Measurements from ENCODE around the gene TTC28. TPM values are rescaled to one million over a fixed set of nuclear protein-coding genes. Genes with fewer than 3 reads are reported as not detected.

The TTC28 gene
- total and polyA plus RNA-seq, 8 donors = 31.1 to 44.2 (median 41.4) TPM

DNA sequence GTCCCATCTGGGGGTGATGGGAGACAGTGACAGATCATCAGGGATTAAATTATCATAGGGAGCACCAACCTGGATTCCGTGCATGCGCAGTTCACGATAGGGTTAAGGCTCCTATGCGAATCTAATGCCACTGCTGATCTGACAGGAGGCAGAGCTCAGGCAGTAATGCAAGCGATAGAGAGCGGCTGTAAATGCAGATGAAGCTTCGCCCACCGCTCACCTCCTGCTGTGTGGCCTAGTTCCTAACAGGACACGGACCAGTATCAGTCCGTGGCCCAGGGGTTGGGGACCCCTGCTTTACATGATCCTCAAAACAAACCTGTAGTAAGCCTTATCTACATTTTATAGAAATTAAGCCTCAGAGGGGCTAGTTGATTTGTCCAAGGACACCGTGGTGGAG is 94.3 kb downstream of the TTC28 start:
- TF ChIP-seq, protein P1, sequence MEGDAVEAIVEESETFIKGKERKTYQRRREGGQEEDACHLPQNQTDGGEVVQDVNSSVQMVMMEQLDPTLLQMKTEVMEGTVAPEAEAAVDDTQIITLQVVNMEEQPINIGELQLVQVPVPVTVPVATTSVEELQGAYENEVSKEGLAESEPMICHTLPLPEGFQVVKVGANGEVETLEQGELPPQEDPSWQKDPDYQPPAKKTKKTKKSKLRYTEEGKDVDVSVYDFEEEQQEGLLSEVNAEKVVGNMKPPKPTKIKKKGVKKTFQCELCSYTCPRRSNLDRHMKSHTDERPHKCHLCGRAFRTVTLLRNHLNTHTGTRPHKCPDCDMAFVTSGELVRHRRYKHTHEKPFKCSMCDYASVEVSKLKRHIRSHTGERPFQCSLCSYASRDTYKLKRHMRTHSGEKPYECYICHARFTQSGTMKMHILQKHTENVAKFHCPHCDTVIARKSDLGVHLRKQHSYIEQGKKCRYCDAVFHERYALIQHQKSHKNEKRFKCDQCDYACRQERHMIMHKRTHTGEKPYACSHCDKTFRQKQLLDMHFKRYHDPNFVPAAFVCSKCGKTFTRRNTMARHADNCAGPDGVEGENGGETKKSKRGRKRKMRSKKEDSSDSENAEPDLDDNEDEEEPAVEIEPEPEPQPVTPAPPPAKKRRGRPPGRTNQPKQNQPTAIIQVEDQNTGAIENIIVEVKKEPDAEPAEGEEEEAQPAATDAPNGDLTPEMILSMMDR (IDR thresholded peaks at IDR 0.05) = no peak
- DNase-seq (peak in 1 of 4 donors; percentile 30), ATAC-seq (no peak)
- H3K27me3 ChIP-seq = no peaks in the 10 kb centered on the region
- H3K4me1 ChIP-seq = no peaks in the 10 kb centered on the region
- no peak overlapping the region for H3K27ac ChIP-seq
- intact Hi-C loops (cut with DNase I) = no loop called here
- no peaks in the 10 kb centered on the region for H3K9me3 ChIP-seq
- H3K36me3 ChIP-seq = no peaks in the 10 kb centered on the region
- no peak overlapping the region for H3K4me3 ChIP-seq

GRCh38 chr22:28582806-28583205 is 96.8 kb downstream of the TTC28 start:
- TF ChIP-seq, protein P1 (IDR thresholded peaks at IDR 0.05) = no peak
- intact Hi-C loops (cut with DNase I) = no loop called here
- ATAC-seq = no peak

GRCh38 chr22:28581016-28581415 is 98.6 kb downstream of the TTC28 start:
- TF ChIP-seq, protein P1 (IDR thresholded peaks at IDR 0.05) = no peak
- no peak overlapping the region for H3K4me3 ChIP-seq
- H3K27ac ChIP-seq = no peak overlapping the region
- ATAC-seq (no peak), DNase-seq (no peak)
- no peaks in the 10 kb centered on the region for H3K9me3 ChIP-seq
- no peaks in the 10 kb centered on the region for H3K36me3 ChIP-seq
- H3K4me1 ChIP-seq = no peaks in the 10 kb centered on the region
- intact Hi-C loops (cut with DNase I) = no loop called here
- no peaks in the 10 kb centered on the region for H3K27me3 ChIP-seq

More at GRCh38 chr22:28582806-28583205, 96.8 kb downstream of the TTC28 start:
- no peak for DNase-seq
- no peaks in the 10 kb centered on the region for H3K9me3 ChIP-seq
- H3K36me3 ChIP-seq = no peaks in the 10 kb centered on the region
- H3K4me3 ChIP-seq = no peak overlapping the region
- no peak overlapping the region for H3K27ac ChIP-seq
- H3K4me1 ChIP-seq = no peaks in the 10 kb centered on the region
- no peaks in the 10 kb centered on the region for H3K27me3 ChIP-seq

DNA sequence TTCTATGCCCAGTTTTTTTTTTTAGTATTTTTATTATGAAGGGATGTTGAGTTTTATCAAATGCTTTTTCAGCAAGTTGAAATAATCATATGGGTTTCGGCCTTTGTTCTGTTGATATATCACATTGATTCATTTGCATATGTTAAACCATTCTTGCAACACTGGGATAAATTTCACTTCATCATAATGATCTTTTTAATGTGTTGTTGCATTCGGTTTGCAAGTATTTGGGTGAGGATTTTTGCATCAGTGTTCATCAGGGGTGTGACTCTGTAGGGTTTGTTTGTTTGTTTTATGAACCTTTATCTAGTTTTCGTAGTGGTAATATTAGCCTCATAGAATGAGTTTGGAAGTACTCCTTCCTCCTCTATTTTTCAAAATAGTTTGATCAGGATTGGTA is 103.5 kb downstream of the TTC28 start:
- no peak overlapping the region for H3K4me3 ChIP-seq
- no peak overlapping the region for H3K27ac ChIP-seq
- DNase-seq = no peak
- intact Hi-C loops (cut with DNase I) = no loop called here
- H3K27me3 ChIP-seq = no peaks in the 10 kb centered on the region
- no peaks in the 10 kb centered on the region for H3K4me1 ChIP-seq
- H3K9me3 ChIP-seq = no peaks in the 10 kb centered on the region
- no peaks in the 10 kb centered on the region for H3K36me3 ChIP-seq
- ATAC-seq = no peak
- TF ChIP-seq, protein P1 (IDR thresholded peaks at IDR 0.05) = no peak

- ATAC-seq (no peak), DNase-seq (no peak)
- TF ChIP-seq, protein P1 (IDR thresholded peaks at IDR 0.05) = no peak
- no peaks in the 10 kb centered on the region for H3K27me3 ChIP-seq
- H3K4me3 ChIP-seq = no peak overlapping the region
- no peak overlapping the region for H3K27ac ChIP-seq
- no peaks in the 10 kb centered on the region for H3K4me1 ChIP-seq
- H3K9me3 ChIP-seq = no peaks in the 10 kb centered on the region
- H3K36me3 ChIP-seq = no peaks in the 10 kb centered on the region
- intact Hi-C loops (cut with DNase I) = no loop called here
These were observed 105.4 kb downstream of the TTC28 start for GRCh38 chr22:28574159-28574788.

All from left lung (tissue), 10 donors.